Small intestine (tissue), 7 donors: ENCODE data around the gene LYSMD2. TPM values are rescaled to one million over a fixed set of nuclear protein-coding genes. Genes with fewer than 3 reads are reported as not detected.

Source experiments
- DNase-seq, 2 donors: peaks; one replicate each; pipeline versions ENCODE4 v3.0.0 to v3.0.0-alpha.2; 2013
- FAIRE-seq: peaks from 2 replicates; lab custom pipeline; 2012; peaks lifted over from hg19 to GRCh38; lab: Jason Lieb, UNC
- H3K27ac ChIP-seq, 3 donors: one replicate each; pipeline ENCODE4 v1.5.1; 2013; ENCODE audit warnings: low read length in 2 of 3, mild to moderate bottlenecking in 2 of 3, control low read depth in 1 of 3, inconsistent platforms in 1 of 3, low read depth in 1 of 3, moderate library complexity in 1 of 3
- H3K27me3 ChIP-seq, 3 donors: one replicate each; pipeline ENCODE4 v1.6.1; 2013; ENCODE audit warnings: low read length in 3 of 3, inconsistent platforms in 1 of 3; ENCODE audit not compliant: control insufficient read depth in 3 of 3, insufficient read depth in 3 of 3
- H3K36me3 ChIP-seq, 3 donors: one replicate each; pipeline ENCODE4 v1.6.1; 2013; ENCODE audit warnings: low read length in 3 of 3, inconsistent platforms in 1 of 3, low read depth in 1 of 3, mild to moderate bottlenecking in 1 of 3, moderate library complexity in 1 of 3; ENCODE audit not compliant: control insufficient read depth in 3 of 3, insufficient read depth in 2 of 3
- H3K4me1 ChIP-seq, 3 donors: one replicate each; pipeline ENCODE4 v1.6.1; 2013; ENCODE audit warnings: low read length in 2 of 3, inconsistent platforms in 1 of 3, low read depth in 1 of 3, mild to moderate bottlenecking in 1 of 3, moderate library complexity in 1 of 3; ENCODE audit not compliant: control insufficient read depth in 3 of 3, insufficient read depth in 2 of 3
- H3K4me3 ChIP-seq, 3 donors: one replicate each; pipeline ENCODE4 v1.5.1; 2013; ENCODE audit warnings: low read length in 3 of 3, control low read depth in 1 of 3, inconsistent platforms in 1 of 3, low read depth in 1 of 3, mild to moderate bottlenecking in 1 of 3, moderate library complexity in 1 of 3
- H3K9me3 ChIP-seq, 2 donors: one replicate each; pipeline ENCODE4 v1.6.1; 2013; ENCODE audit warnings: low read depth in 1 of 2, low read length in 1 of 2; ENCODE audit not compliant: control insufficient read depth in 2 of 2, insufficient read depth in 1 of 2
- WGBS, 3 donors: extraction: QIAGEN DNeasy Blood & Tissue Kit; methylation state at CpG; one replicate each; pipeline ENCODE4 v1.1.7; 2013; 5-methylcytosine and 5-hydroxymethylcytosine counted together
- polyA plus RNA-seq, 4 donors: library from polyadenylated mRNA; stranded (reverse) in 3 of 4; unstranded in 1 of 4; fragments of 200-250 nt in 3 of 4; fragments of 120-200 nt in 1 of 4; gene quantifications; one replicate each; pipeline versions ENCODE4 v1.2.1 to v1.2.3, GENCODE V29; 2013
- donor health status: healthy with polysubstance abuse.
- donor health status: control.
- donor health status: control.
- donor health status: Bipolar disorder and iron deficiency.
- donor health status: healthy.

Gene LYSMD2
- polyA plus RNA-seq, 4 donors: 10.7 to 19.6 (median 11.7) TPM

DNA sequence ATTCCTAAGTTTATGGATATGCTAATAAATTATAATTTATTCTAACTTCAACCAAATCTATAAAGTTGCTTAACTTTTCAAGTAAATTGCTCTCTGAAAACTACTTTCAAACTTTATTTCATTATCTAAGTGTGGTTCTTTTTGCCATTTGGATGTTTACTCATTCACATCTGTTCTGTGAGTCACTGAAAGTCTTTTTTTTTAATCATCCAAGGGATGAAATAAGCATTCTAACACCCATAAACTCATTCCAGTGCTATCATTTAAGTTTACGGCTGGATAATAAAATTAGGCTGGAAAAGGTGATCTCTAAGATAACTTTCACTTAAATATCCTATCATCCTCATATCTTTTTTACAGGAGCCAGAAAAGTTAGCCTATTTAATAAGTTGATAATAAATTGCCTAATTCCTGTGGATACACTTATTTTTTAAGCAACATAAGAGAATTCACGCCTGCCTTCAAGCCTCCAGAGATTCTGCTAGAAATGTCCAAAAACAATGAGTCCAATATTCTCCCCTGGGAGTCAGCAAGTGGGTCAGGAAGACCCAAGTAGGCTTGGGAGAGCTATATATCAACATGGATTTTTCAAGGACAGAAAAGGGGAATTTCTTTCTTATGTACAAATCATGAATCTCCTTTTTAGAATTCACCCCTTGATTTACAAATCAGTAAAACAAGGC, 30.4 kb downstream of the LYSMD2 start:
- no peak for FAIRE-seq
- H3K27ac ChIP-seq: peak overlapping the region in 1 of 3 donors; percentile 53
- H3K4me1 ChIP-seq: peaks cover 0 to 5% (median 0%) of the 10 kb centered on the region in 3 donors
- no peaks in the 10 kb centered on the region for H3K36me3 ChIP-seq
- DNase-seq: no peak
- H3K4me3 ChIP-seq: no peak overlapping the region
- H3K27me3 ChIP-seq: no peaks in the 10 kb centered on the region
- no peaks in the 10 kb centered on the region for H3K9me3 ChIP-seq
- WGBS, 3 donors: 52 to 67% (median 61%) methylated on average over 2 of the region's 2 CpGs

DNA sequence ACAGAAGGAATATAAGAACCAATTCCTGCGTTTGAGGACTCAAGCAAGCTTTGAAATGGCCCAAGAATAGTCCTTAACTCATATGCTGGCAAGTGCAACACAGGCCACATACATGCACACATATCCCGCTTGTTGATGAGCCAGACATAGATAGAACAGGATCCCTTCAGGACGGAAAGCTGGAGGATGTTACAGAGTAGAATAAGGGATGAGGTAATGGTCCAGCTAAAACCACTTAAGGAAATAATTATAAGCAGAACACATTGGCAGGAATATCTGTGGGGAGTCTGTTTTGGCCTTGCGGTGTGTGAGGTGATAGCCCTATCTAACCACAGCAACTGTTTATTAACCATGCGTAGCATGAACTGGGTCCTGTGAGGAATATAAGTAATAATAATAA, 31.2 kb downstream of the LYSMD2 start:
- no peak for FAIRE-seq
- 70 to 91% (median 88%) methylated on average over 5 of the region's 5 CpGs for WGBS, 3 donors
- DNase-seq: no peak

DNA sequence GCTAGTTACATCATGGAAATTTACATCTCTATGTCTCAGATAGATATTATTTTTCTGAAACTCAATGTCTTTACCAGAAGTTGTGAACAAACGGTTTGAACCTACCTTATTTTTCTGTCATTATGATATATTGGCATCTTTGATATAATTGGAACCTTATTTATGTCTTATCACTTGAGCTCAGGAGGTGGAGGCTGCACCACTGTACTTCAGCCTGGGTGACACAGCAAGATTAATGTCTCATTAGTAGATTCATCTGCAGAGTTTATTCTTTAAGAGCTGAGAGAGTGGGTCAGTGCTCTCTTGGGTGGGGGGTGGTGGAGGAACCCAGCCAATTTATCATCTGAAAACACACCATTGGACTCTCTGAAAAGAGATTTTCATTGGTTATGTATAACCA, 34.7 kb downstream of the LYSMD2 start:
- H3K27ac ChIP-seq: no peak overlapping the region
- no peaks in the 10 kb centered on the region for H3K9me3 ChIP-seq
- H3K4me3 ChIP-seq: no peak overlapping the region
- DNase-seq (no peak), FAIRE-seq (no peak)
- H3K4me1 ChIP-seq: no peaks in the 10 kb centered on the region
- 38 to 53% (median 46%) methylated on average over 1 of the region's 1 CpG for WGBS, 3 donors
- no peaks in the 10 kb centered on the region for H3K27me3 ChIP-seq
- H3K36me3 ChIP-seq: no peaks in the 10 kb centered on the region

More for the DNA sequence above, 31.2 kb downstream of the LYSMD2 start:
- Histone ChIP-seq H3K27ac (no peak overlapping the region), H3K36me3 (no peaks in the 10 kb centered on the region), H3K9me3 (no peaks in the 10 kb centered on the region), H3K4me1 (peaks cover 0 to 5% (median 0%) of the 10 kb centered on the region in 3 donors), H3K27me3 (no peaks in the 10 kb centered on the region), H3K4me3 (no peak overlapping the region)

DNA sequence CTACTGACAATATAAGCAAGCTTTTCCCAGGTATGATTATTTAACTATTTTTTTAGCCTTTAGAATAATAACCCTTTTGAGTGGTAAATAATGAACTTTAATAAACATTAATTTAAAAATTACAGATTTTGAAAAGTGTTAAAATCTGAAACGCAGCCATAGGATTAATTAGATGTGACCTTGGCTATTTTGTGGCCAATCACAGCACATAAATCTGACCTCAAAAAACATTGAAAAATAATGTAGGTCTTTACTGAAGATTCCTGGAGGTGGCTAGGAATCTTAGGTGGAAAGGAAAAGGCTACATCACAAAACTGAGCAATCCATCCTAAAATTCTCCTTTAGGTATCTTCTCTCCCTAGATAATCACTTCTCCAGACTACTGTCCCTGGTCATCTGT, 38.1 kb downstream of the LYSMD2 start:
- WGBS, 3 donors: 85 to 90% (median 88%) methylated on average over 1 of the region's 1 CpG
- no peaks in the 10 kb centered on the region for H3K9me3 ChIP-seq
- H3K27me3 ChIP-seq: no peaks in the 10 kb centered on the region
- H3K36me3 ChIP-seq: no peaks in the 10 kb centered on the region
- FAIRE-seq: no peak
- H3K4me3 ChIP-seq: no peak overlapping the region
- H3K27ac ChIP-seq: no peak overlapping the region
- DNase-seq: no peak
- no peaks in the 10 kb centered on the region for H3K4me1 ChIP-seq

DNA sequence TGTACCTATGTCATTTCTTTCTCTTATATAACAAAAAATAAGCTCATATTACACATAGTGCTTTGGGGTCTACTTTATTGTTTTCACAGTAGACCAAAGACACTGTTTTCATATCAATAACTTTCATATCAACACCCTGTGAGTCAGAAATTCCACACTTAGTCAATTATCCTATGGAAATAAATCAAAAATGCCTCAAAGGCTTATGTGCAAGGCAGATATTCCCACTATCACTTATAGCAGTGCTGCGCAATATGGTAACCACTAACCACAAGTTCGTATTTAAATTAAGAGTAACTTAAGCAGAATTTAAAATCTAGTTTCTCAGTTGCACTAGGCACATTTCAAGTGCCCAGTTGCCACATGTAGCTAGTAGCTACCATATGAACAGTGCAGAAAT, 40.3 kb downstream of the LYSMD2 start:
- FAIRE-seq (no peak), DNase-seq (no peak)
- H3K36me3 ChIP-seq: no peaks in the 10 kb centered on the region
- H3K9me3 ChIP-seq: no peaks in the 10 kb centered on the region
- H3K27ac ChIP-seq: no peak overlapping the region
- no peak overlapping the region for H3K4me3 ChIP-seq
- H3K4me1 ChIP-seq: no peaks in the 10 kb centered on the region
- no peaks in the 10 kb centered on the region for H3K27me3 ChIP-seq
- 91 to 92% (median 92%) methylated on average over 2 of the region's 2 CpGs for WGBS, 3 donors

DNA sequence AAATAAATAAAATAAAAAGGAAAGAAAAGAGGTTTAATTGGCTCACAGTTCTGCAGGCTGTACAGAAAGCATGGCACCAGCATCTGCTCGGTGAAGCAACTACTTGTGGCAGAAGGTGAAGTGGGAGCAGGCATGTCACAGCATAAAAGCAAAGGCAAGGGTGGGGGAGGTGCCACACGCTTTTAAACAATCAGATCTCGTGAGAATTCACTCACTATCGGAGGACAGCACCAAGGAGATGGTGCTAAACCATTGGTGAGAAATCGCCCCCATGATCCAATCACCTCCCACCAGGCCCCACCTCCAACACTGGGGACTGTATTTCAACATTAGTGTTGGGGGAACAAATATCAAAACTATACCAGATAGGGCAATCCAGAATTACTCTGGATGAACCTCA, 40.9 kb downstream of the LYSMD2 start:
- no peak for DNase-seq
- no peak for FAIRE-seq
- Histone ChIP-seq H3K9me3 (no peaks in the 10 kb centered on the region), H3K36me3 (no peaks in the 10 kb centered on the region), H3K4me3 (no peak overlapping the region), H3K4me1 (no peaks in the 10 kb centered on the region), H3K27ac (no peak overlapping the region), H3K27me3 (peaks cover 0 to 4% (median 0%) of the 10 kb centered on the region in 3 donors)
- 81 to 86% (median 81%) methylated on average over 5 of the region's 5 CpGs for WGBS, 3 donors

DNA sequence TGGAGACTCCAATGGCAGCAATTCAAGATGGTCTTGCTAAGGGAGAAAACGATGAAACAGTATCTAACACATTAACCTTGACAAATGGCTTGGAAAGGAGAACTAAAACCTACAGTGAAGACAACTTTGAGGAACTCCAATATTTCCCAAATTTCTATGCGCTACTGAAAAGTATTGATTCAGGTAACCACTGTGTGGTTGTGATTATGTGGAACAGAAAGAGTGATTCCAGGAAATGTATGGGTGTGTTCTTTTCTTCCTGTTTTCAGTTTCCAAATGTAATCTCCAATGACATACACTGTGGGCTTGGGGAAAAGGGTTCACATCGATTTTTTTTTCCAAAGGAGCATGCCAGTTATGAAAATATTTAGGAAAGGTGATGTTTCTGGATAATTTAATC, 45.3 kb downstream of the LYSMD2 start:
- H3K36me3 ChIP-seq: no peaks in the 10 kb centered on the region
- WGBS, 3 donors: 55 to 59% (median 59%) methylated on average over 3 of the region's 3 CpGs
- DNase-seq: no peak
- H3K4me3 ChIP-seq: no peak overlapping the region
- H3K4me1 ChIP-seq: no peaks in the 10 kb centered on the region
- FAIRE-seq: no peak
- H3K9me3 ChIP-seq: no peaks in the 10 kb centered on the region
- peaks cover 0 to 5% (median 0%) of the 10 kb centered on the region in 3 donors for H3K27me3 ChIP-seq
- no peak overlapping the region for H3K27ac ChIP-seq

DNA sequence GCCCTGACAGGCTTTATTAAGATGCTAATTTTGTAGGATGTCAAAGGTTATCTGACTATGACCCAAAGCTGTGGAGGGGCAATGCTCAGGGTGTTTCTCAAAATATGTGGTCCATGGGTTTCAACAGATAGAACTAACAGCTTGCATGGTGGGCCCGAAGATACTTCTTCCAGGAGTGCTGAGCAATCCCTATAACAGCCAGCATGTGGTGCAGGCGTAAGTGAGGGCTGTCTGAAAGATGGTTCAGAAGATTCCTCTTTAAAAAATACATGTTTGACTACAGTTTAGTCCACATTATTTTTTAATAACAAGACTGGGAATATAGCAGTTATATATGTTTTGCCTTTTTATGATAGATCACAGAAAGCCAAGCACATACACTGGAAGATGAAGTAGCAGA, 48.6 kb downstream of the LYSMD2 start:
- DNase-seq: no peak
- Histone ChIP-seq H3K9me3 (no peaks in the 10 kb centered on the region), H3K36me3 (no peaks in the 10 kb centered on the region), H3K4me3 (no peak overlapping the region), H3K27me3 (peaks cover 0 to 7% (median 5%) of the 10 kb centered on the region in 3 donors), H3K4me1 (no peaks in the 10 kb centered on the region), H3K27ac (no peak overlapping the region)
- FAIRE-seq: no peak
- 54 to 70% (median 58%) methylated on average over 2 of the region's 2 CpGs for WGBS, 3 donors

DNA sequence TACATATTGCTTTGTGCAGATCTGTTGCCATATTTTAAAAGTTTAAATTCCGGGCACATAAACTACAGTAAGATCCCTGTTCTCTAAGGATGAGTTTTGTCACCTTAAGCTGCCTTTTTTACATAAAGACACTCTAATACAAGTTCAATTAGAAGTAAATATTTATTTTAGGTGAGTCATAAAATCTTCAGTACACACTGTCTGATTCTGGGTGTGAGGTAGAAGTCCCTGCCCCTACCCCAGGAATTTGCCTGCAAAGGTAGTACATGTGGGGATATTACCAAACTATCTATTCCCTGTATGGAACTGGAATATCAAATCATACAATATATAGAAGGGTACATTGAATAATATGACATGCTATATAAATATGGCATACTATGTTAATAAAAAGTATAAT, 49.9 kb downstream of the LYSMD2 start:
- Histone ChIP-seq H3K4me3 (no peak overlapping the region), H3K27me3 (peaks cover 0 to 7% (median 5%) of the 10 kb centered on the region in 3 donors), H3K27ac (no peak overlapping the region), H3K9me3 (no peaks in the 10 kb centered on the region), H3K4me1 (no peaks in the 10 kb centered on the region), H3K36me3 (no peaks in the 10 kb centered on the region)
- WGBS, 3 donors: 0 to 42% (median 0%) methylated on average over 1 of the region's 1 CpG
- FAIRE-seq: no peak
- no peak for DNase-seq
